Esophagus squamous epithelium (tissue), 4 donors: Measurements from ENCODE around the gene INO80D.

ENCODE experiments used
- CTCF ChIP-seq, 6 experiments: fragments of 450-650 bp in 4 of 6; fragments of 200-600 bp in 2 of 6; sonication (generic) in 2 of 6; IDR thresholded peaks; one replicate each; pipeline ENCODE4 v1.5.1; 2016 to 2019; ENCODE audit warnings: antibody characterized with exemption in 6 of 6, mild to moderate bottlenecking in 4 of 6, moderate library complexity in 4 of 6
- POLR2A ChIP-seq, 4 donors: fragments of 450-650 bp; IDR thresholded peaks; one replicate each; pipeline ENCODE4 v1.6.1; 2017; ENCODE audit warnings: antibody characterized with exemption in 4 of 4, mild to moderate bottlenecking in 4 of 4, moderate library complexity in 3 of 4

DNA sequence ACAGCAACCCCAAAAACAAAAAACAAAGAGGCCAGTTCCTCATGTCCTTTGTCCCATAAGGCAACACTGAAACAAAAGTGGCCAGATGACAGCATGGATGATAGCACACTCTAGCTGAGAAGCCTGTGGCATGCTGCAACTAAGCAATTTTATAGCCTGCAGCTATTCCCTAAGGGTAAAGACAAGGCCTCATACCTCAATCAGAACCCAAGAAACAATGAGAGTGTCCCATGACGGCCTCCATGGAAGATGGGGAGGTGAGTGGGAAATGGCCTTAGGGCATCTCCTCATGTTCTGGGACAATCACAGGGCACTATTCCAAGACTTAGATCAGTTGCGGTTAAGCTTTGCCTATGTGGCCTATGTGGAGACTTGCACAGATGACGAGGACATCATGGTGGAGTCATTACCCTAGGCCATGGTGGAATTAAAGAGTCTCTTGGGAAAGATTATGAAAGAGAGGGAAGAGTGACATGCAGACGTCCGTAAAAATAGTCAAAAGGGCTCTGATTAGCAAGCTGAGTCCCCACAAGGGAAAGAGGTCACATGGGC is 103.1 kb downstream of the INO80D start:
- TF ChIP-seq CTCF (IDR thresholded peaks at IDR 0.05) (no peak), POLR2A (IDR thresholded peaks at IDR 0.05) (no peak)
